Mesenchymal stem cell (in vitro differentiated cells and primary cell): ENCODE data around the gene MSH2.

Source experiments
- DNase-seq: peaks from one replicate; pipeline ENCODE4 v3.0.0-alpha.2; 2013
- H2AFZ ChIP-seq: one replicate; pipeline ENCODE4 v1.6.1; 2013; ENCODE audit warnings: low read depth, mild to moderate bottlenecking, control low read depth, inconsistent platforms, low read length, moderate library complexity
- H2AK5ac ChIP-seq: 2 replicates; pipeline ENCODE4 v1.6.1; 2013; ENCODE audit warnings: low read length, moderate library complexity, mild to moderate bottlenecking, inconsistent platforms; ENCODE audit not compliant: severe bottlenecking
- H2BK120ac ChIP-seq: one replicate; pipeline ENCODE4 v1.6.1; 2013; ENCODE audit warnings: low read depth, mild to moderate bottlenecking, inconsistent platforms, low read length, moderate library complexity
- H2BK12ac ChIP-seq, 2 experiments: one replicate each; pipeline ENCODE4 v1.6.1; 2013; ENCODE audit warnings: inconsistent platforms in 2 of 2, low read length in 2 of 2, mild to moderate bottlenecking in 2 of 2, moderate library complexity in 2 of 2, control low read depth in 1 of 2
- H2BK15ac ChIP-seq: one replicate; pipeline ENCODE4 v1.6.1; 2013; ENCODE audit warnings: mild to moderate bottlenecking, low read depth, inconsistent platforms; ENCODE audit not compliant: poor library complexity, severe bottlenecking
- H2BK5ac ChIP-seq: 2 replicates; pipeline ENCODE4 v1.6.1; 2013; ENCODE audit warnings: low read depth, mild to moderate bottlenecking, low read length, control low read depth, inconsistent platforms; ENCODE audit not compliant: poor library complexity, severe bottlenecking
- H3K14ac ChIP-seq, 2 experiments: one replicate each; pipeline ENCODE4 v1.6.1; 2013; ENCODE audit warnings: inconsistent platforms in 2 of 2, low read length in 2 of 2, control low read depth in 1 of 2, mild to moderate bottlenecking in 1 of 2, moderate library complexity in 1 of 2
- H3K18ac ChIP-seq, 2 experiments: one replicate each; pipeline ENCODE4 v1.6.1; 2013; ENCODE audit warnings: inconsistent platforms in 2 of 2, low read length in 2 of 2, control low read depth in 1 of 2, low read depth in 1 of 2, mild to moderate bottlenecking in 1 of 2
- H3K23ac ChIP-seq, 2 experiments: one replicate each; pipeline ENCODE4 v1.6.1; 2013; ENCODE audit warnings: inconsistent platforms in 2 of 2, low read length in 2 of 2, mild to moderate bottlenecking in 2 of 2, moderate library complexity in 2 of 2, control low read depth in 1 of 2
- H3K27ac ChIP-seq: 2 replicates; pipeline ENCODE4 v1.5.1; 2013; ENCODE audit warnings: mild to moderate bottlenecking, moderate library complexity, low read length, control low read depth, inconsistent platforms; ENCODE audit not compliant: poor library complexity, severe bottlenecking
- H3K27me3 ChIP-seq, 2 experiments: 2 replicates each; pipeline versions ENCODE4 v1.6.1 to v1.7.0; 2013; ENCODE audit warnings: low read length in 2 of 2, mild to moderate bottlenecking in 2 of 2, moderate library complexity in 2 of 2, control low read depth in 1 of 2, inconsistent platforms in 1 of 2; ENCODE audit not compliant: control insufficient read depth in 1 of 2, insufficient read depth in 1 of 2
- H3K36me3 ChIP-seq, 2 experiments: 2 replicates each; pipeline versions ENCODE4 v1.6.1 to v1.7.0; 2013; ENCODE audit warnings: low read length in 2 of 2, control low read depth in 1 of 2, inconsistent platforms in 1 of 2, low read depth in 1 of 2, mild to moderate bottlenecking in 1 of 2; ENCODE audit not compliant: insufficient read depth in 2 of 2, control insufficient read depth in 1 of 2
- H3K4ac ChIP-seq, 2 experiments: one replicate each; pipeline ENCODE4 v1.6.1; 2013; ENCODE audit warnings: inconsistent platforms in 2 of 2, low read length in 2 of 2, mild to moderate bottlenecking in 2 of 2, moderate library complexity in 2 of 2, control low read depth in 1 of 2, low read depth in 1 of 2
- H3K4me1 ChIP-seq: 2 replicates; pipeline ENCODE4 v1.6.1; 2013; ENCODE audit warnings: low read depth, low read length, control low read depth; ENCODE audit not compliant: control insufficient read depth, insufficient read depth
- H3K4me2 ChIP-seq: 2 replicates; pipeline ENCODE4 v1.6.1; 2013; ENCODE audit warnings: low read length, mild to moderate bottlenecking, inconsistent platforms; ENCODE audit not compliant: poor library complexity, severe bottlenecking
- H3K4me3 ChIP-seq, 2 experiments: 2 replicates each; pipeline versions ENCODE4 v1.5.1 to v1.7.0; 2013; ENCODE audit warnings: low read length in 2 of 2, mild to moderate bottlenecking in 2 of 2, control low read depth in 1 of 2, low read depth in 1 of 2; ENCODE audit not compliant: insufficient read depth in 1 of 2
- H3K79me1 ChIP-seq: replicated peaks from 2 replicates; pipeline ENCODE4 v1.6.1; 2013; ENCODE audit warnings: mild to moderate bottlenecking, control low read depth, low read length, inconsistent platforms; ENCODE audit not compliant: poor library complexity, severe bottlenecking
- H3K9ac ChIP-seq: 2 replicates; pipeline ENCODE4 v1.7.0; 2013; ENCODE audit warnings: mild to moderate bottlenecking, low read length, moderate library complexity
- H3K9me3 ChIP-seq: 2 replicates; pipeline ENCODE4 v1.7.0; 2013; ENCODE audit warnings: mild to moderate bottlenecking, low read length; ENCODE audit not compliant: control insufficient read depth
- H4K8ac ChIP-seq: one replicate; pipeline ENCODE4 v1.6.1; 2013; ENCODE audit warnings: inconsistent platforms, mild to moderate bottlenecking, low read length, moderate library complexity
- H4K91ac ChIP-seq: one replicate; pipeline ENCODE4 v1.6.1; 2013; ENCODE audit warnings: mild to moderate bottlenecking, low read length, inconsistent platforms
- WGBS: methylation state at CpG from one replicate; pipeline ENCODE4 v1.1.7; 2013; ENCODE audit warnings: mixed read lengths; 5-methylcytosine and 5-hydroxymethylcytosine counted together

MSH2 gene

DNA sequence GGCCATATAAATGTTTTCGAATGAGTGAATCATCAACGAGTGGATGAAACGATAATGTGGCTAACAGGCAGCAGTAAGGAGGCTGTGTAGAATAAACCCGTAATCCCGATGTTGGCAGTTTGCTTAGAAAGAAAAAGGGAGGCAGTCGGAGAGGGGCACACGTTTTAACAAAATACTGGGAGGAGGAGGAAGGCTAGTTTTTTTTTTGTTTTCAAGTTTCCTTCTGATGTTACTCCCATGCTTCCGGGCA lies 476 bp upstream of the MSH2 start:
- H4K8ac ChIP-seq, result peak overlapping the region; percentile 92
- WGBS, result 12% methylated on average over 8 of the region's 8 CpGs

GRCh38 chr2:47403609-47404193 lies 745 bp downstream of the MSH2 start:
- Histone ChIP-seq H2BK120ac (no peak overlapping the region), H3K27ac (no peak overlapping the region), H2BK12ac (no peak overlapping the region), H3K4me3 (peak overlapping the region; percentile 82 to 98), H3K9me3 (no peaks in the 10 kb centered on the region), H3K36me3 (peaks cover 0 to 2% of the 10 kb centered on the region in 2 experiments), H3K4me1 (peaks cover 6% of the 10 kb centered on the region), H2BK5ac (no peak overlapping the region), H3K18ac (peak overlapping the region in 1 of 2 experiments; percentile 1), H3K79me1 (peaks cover 12% of the 10 kb centered on the region), H3K14ac (no peak overlapping the region), H2AK5ac (no peak overlapping the region), H3K23ac (no peak overlapping the region), H2AFZ (peak overlapping the region; percentile 95), H3K4ac (no peak overlapping the region), H2BK15ac (no peak overlapping the region), H4K91ac (no peak overlapping the region), H3K27me3 (no peaks in the 10 kb centered on the region), H4K8ac (no peak overlapping the region), H3K9ac (peak overlapping the region; percentile 87), H3K4me2 (peak overlapping the region; percentile 58)
- 6% methylated on average over 20 of the region's 24 CpGs for WGBS
- no peak for DNase-seq

More for the DNA sequence above, 476 bp upstream of the MSH2 start:
- Histone ChIP-seq H2BK5ac (peak overlapping the region; percentile 77), H3K36me3 (no peaks in the 10 kb centered on the region), H3K79me1 (peaks cover 12% of the 10 kb centered on the region), H2AK5ac (no peak overlapping the region), H3K27ac (peak overlapping the region; percentile 78), H3K9ac (peak overlapping the region; percentile 87), H2BK15ac (no peak overlapping the region), H2AFZ (no peak overlapping the region), H2BK120ac (no peak overlapping the region), H3K4ac (peak overlapping the region in 1 of 2 experiments; percentile 74), H4K91ac (no peak overlapping the region), H3K9me3 (no peaks in the 10 kb centered on the region), H3K23ac (no peak overlapping the region), H3K4me1 (peaks cover 6% of the 10 kb centered on the region), H3K4me2 (peak overlapping the region; percentile 96), H3K4me3 (peak overlapping the region; percentile 69 to 98), H2BK12ac (no peak overlapping the region), H3K27me3 (no peaks in the 10 kb centered on the region), H3K14ac (peak overlapping the region in 1 of 2 experiments; percentile 92), H3K18ac (peak overlapping the region in 1 of 2 experiments; percentile 85)
- peak; percentile 51 for DNase-seq

DNA sequence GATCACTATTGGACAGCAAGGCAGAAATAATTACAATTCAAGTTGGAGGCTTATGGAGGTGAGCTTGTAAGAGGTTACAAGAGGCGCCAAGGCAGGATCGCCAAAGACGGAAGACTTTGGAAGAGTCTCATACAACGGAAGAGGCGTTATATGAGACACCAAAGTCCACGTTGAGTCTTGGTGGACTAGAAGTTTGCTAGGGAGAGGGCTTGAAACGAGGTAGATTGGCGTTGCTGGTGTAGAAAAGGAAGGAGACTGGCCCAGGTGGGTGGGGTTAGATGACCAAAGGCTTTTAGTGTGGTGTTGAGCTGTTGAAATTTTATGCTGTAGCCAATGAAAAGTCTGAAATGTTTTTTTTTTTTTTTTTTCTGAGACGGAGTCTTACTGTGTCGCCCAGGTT lies 1.4 kb downstream of the MSH2 start:
- Histone ChIP-seq H3K27ac (no peak overlapping the region), H3K9ac (peak overlapping the region; percentile 87), H3K27me3 (no peaks in the 10 kb centered on the region), H4K91ac (no peak overlapping the region), H2AFZ (no peak overlapping the region), H2BK12ac (no peak overlapping the region), H2BK5ac (no peak overlapping the region), H2AK5ac (peak overlapping the region; percentile 19), H3K4me1 (peaks cover 6% of the 10 kb centered on the region), H4K8ac (no peak overlapping the region), H3K4me3 (peak overlapping the region in 1 of 2 experiments; percentile 98), H2BK120ac (no peak overlapping the region), H3K4me2 (no peak overlapping the region), H3K4ac (no peak overlapping the region), H3K79me1 (peaks cover 14% of the 10 kb centered on the region), H3K14ac (no peak overlapping the region), H3K36me3 (peaks cover 0 to 4% of the 10 kb centered on the region in 2 experiments), H2BK15ac (no peak overlapping the region), H3K9me3 (no peaks in the 10 kb centered on the region), H3K18ac (no peak overlapping the region), H3K23ac (no peak overlapping the region)
- no peak for DNase-seq
- 82% methylated on average over 10 of the region's 10 CpGs for WGBS

DNA sequence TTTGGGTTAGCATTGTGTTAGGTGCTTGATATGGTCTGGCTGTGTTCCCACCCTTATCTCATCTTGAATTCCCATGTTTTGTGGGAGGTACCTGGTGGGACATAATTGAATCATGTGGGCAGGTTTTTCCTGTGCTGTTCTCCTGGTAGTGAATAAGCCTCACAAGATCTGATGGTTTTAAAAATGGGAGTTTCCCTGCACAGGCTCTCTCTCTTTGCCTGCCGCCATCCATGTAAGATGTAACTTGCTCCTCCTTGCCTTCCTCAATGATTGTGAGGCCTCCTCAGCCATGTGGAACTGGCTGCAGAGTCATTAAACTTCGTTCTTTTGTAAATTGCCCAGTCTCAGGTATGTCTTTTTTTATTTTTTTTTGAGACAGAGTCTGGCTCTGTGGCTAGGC lies 2.8 kb downstream of the MSH2 start:
- Histone ChIP-seq H3K79me1 (peaks cover 17% of the 10 kb centered on the region), H3K14ac (no peak overlapping the region), H4K91ac (no peak overlapping the region), H4K8ac (no peak overlapping the region), H3K36me3 (peaks cover 3 to 4% of the 10 kb centered on the region in 2 experiments), H3K18ac (no peak overlapping the region), H2AFZ (no peak overlapping the region), H2BK120ac (no peak overlapping the region), H3K4ac (no peak overlapping the region), H3K4me2 (no peak overlapping the region), H3K4me3 (no peak overlapping the region), H2BK5ac (no peak overlapping the region), H2AK5ac (no peak overlapping the region), H3K9ac (no peak overlapping the region), H3K27me3 (no peaks in the 10 kb centered on the region), H3K9me3 (no peaks in the 10 kb centered on the region), H2BK12ac (no peak overlapping the region), H3K27ac (no peak overlapping the region), H2BK15ac (no peak overlapping the region), H3K4me1 (peaks cover 6% of the 10 kb centered on the region), H3K23ac (no peak overlapping the region)
- WGBS, result 100% methylated on average over 2 of the region's 2 CpGs
- no peak for DNase-seq
